OCI-LY7 (cell line): ENCODE data around the gene ARTN.

Experiments
- EZH2phosphoT487 ChIP-seq: fragments of 200-600 bp; sonication (generic); IDR thresholded peaks from 2 replicates; pipeline ENCODE4 v1.6.1; 2018; ENCODE audit warnings: low read depth, borderline replicate concordance, mild to moderate bottlenecking, mixed run types, antibody characterized with exemption, low read length, moderate library complexity, mixed read lengths
- TF ChIP-seq, protein P1 (sequence below): fragments of 200-600 bp; sonication (generic); conservative IDR thresholded peaks from 2 replicates; pipeline ENCODE4 v1.5.1; 2014; ENCODE audit warnings: mild to moderate bottlenecking, antibody characterized with exemption, low read length, moderate library complexity, mixed read lengths

DNA sequence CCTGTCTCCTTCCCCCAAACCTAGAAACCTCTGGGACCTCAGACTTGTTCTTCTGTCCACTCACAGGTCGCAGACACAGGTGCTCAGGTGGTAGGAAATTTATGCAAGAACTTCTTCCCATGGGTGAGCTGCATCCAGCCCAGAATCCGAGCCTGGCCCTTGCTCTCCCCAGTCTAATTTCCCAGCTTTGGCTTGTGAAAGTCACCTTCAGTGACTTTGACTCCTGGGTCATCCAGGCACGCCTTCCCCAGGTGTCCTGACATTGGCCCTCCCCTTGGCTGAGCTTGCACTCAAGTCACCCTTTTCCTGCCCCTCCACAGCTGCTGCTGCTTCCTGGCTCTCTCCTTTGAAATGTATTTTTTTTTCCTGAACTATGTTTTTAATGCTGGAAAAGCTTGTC lies 19.8 kb downstream of the ARTN start:
- TF ChIP-seq, protein P1, sequence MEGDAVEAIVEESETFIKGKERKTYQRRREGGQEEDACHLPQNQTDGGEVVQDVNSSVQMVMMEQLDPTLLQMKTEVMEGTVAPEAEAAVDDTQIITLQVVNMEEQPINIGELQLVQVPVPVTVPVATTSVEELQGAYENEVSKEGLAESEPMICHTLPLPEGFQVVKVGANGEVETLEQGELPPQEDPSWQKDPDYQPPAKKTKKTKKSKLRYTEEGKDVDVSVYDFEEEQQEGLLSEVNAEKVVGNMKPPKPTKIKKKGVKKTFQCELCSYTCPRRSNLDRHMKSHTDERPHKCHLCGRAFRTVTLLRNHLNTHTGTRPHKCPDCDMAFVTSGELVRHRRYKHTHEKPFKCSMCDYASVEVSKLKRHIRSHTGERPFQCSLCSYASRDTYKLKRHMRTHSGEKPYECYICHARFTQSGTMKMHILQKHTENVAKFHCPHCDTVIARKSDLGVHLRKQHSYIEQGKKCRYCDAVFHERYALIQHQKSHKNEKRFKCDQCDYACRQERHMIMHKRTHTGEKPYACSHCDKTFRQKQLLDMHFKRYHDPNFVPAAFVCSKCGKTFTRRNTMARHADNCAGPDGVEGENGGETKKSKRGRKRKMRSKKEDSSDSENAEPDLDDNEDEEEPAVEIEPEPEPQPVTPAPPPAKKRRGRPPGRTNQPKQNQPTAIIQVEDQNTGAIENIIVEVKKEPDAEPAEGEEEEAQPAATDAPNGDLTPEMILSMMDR: no peak
- TF ChIP-seq EZH2phosphoT487: no peak
